Measurements from ENCODE around the gene AUTS2.

- TF ChIP-seq, protein P1, sequence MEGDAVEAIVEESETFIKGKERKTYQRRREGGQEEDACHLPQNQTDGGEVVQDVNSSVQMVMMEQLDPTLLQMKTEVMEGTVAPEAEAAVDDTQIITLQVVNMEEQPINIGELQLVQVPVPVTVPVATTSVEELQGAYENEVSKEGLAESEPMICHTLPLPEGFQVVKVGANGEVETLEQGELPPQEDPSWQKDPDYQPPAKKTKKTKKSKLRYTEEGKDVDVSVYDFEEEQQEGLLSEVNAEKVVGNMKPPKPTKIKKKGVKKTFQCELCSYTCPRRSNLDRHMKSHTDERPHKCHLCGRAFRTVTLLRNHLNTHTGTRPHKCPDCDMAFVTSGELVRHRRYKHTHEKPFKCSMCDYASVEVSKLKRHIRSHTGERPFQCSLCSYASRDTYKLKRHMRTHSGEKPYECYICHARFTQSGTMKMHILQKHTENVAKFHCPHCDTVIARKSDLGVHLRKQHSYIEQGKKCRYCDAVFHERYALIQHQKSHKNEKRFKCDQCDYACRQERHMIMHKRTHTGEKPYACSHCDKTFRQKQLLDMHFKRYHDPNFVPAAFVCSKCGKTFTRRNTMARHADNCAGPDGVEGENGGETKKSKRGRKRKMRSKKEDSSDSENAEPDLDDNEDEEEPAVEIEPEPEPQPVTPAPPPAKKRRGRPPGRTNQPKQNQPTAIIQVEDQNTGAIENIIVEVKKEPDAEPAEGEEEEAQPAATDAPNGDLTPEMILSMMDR (conservative IDR thresholded peaks at IDR 0.05 in 1 of 2, IDR thresholded peaks at IDR 0.05 in 1 of 2; ENCODE audit: low read depth in 1 of 2, low read length in 2 of 2) = no peak
- TF ChIP-seq EZH2 (IDR thresholded peaks at IDR 0.05; ENCODE audit: low read length, missing control alignments) = no peak
Observed at GRCh38 chr7:70165477-70166170, 567.3 kb downstream of the AUTS2 start.
